ENCODE data around the gene C10orf71.

The C10orf71 gene

GRCh38 chr10:49360271-49361177, 61.6 kb downstream of the C10orf71 start:
- H3K4me3 ChIP-seq (ENCODE audit: low read length): no peak overlapping the region
- DNase-seq (ENCODE audit: low read depth): no peak
- TF ChIP-seq CTCF (IDR thresholded peaks at IDR 0.05; ENCODE audit: insufficient read depth, low read depth, low read length, missing control alignments): no peak

GRCh38 chr10:49361178-49361554, 62.2 kb downstream of the C10orf71 start:
- TF ChIP-seq CTCF (IDR thresholded peaks at IDR 0.05; ENCODE audit: insufficient read depth, low read depth, low read length, missing control alignments): no peak
- no peak overlapping the region for H3K4me3 ChIP-seq (ENCODE audit: low read length)
- no peak for DNase-seq (ENCODE audit: low read depth)

- H3K4me3 ChIP-seq (ENCODE audit: low read length): no peak overlapping the region
- no peak for DNase-seq (ENCODE audit: low read depth)
- TF ChIP-seq CTCF (IDR thresholded peaks at IDR 0.05; ENCODE audit: insufficient read depth, low read depth, low read length, missing control alignments): no peak
These were observed 63.0 kb downstream of the C10orf71 start for GRCh38 chr10:49361735-49362568.

- no peak for DNase-seq (ENCODE audit: low read depth)
- TF ChIP-seq CTCF (IDR thresholded peaks at IDR 0.05; ENCODE audit: insufficient read depth, low read depth, low read length, missing control alignments): no peak
- no peak overlapping the region for H3K4me3 ChIP-seq (ENCODE audit: low read length)
These were observed 63.8 kb downstream of the C10orf71 start for GRCh38 chr10:49362596-49363260.

GRCh38 chr10:49363309-49364031, 64.5 kb downstream of the C10orf71 start:
- no peak for TF ChIP-seq CTCF (IDR thresholded peaks at IDR 0.05; ENCODE audit: insufficient read depth, low read depth, low read length, missing control alignments)
- no peak for DNase-seq (ENCODE audit: low read depth)
- no peak overlapping the region for H3K4me3 ChIP-seq (ENCODE audit: low read length)

GRCh38 chr10:49364051-49364450, 65.1 kb downstream of the C10orf71 start:
- no peak for TF ChIP-seq CTCF (IDR thresholded peaks at IDR 0.05; ENCODE audit: insufficient read depth, low read depth, low read length, missing control alignments)
- no peak for DNase-seq (ENCODE audit: low read depth)

More at GRCh38 chr10:49364051-49364450, 65.1 kb downstream of the C10orf71 start:
- H3K4me3 ChIP-seq (ENCODE audit: low read length): no peak overlapping the region
